ENCODE measurements around the gene HTATIP2. TPM values are rescaled to one million over a fixed set of nuclear protein-coding genes. Genes with fewer than 3 reads are reported as not detected.

Gene HTATIP2
- total RNA-seq, 2 donors from 2014 or later = 64.9 to 76.5 TPM

GRCh38 chr11:20388096-20389055 lies 24.9 kb downstream of the HTATIP2 start:
- ATAC-seq (replicated peaks) = peak; percentile 8
- Mint-ChIP-seq H3K9me3 (no peaks in the 10 kb centered on the region), H3K4me3 (peak overlapping the region; percentile 95), H3K36me3 (ENCODE audit: low read depth) (peaks cover 54% of the 10 kb centered on the region), H3K27ac (peak overlapping the region; percentile 98), H3K4me1 (no peaks in the 10 kb centered on the region), H3K27me3 (no peaks in the 10 kb centered on the region)

- Mint-ChIP-seq H3K27ac (no peak overlapping the region), H3K4me3 (no peak overlapping the region), H3K9me3 (no peaks in the 10 kb centered on the region), H3K4me1 (no peaks in the 10 kb centered on the region), H3K36me3 (ENCODE audit: low read depth) (peaks cover 95% of the 10 kb centered on the region), H3K27me3 (no peaks in the 10 kb centered on the region)
- peak; percentile 61 for ATAC-seq (replicated peaks)
Observed at GRCh38 chr11:20397281-20397680, 33.8 kb downstream of the HTATIP2 start.

- Mint-ChIP-seq H3K9me3 (no peaks in the 10 kb centered on the region), H3K36me3 (ENCODE audit: low read depth) (peaks cover 95% of the 10 kb centered on the region), H3K4me3 (no peak overlapping the region), H3K27me3 (no peaks in the 10 kb centered on the region), H3K27ac (no peak overlapping the region), H3K4me1 (no peaks in the 10 kb centered on the region)
- no peak for ATAC-seq (replicated peaks)
Observed at GRCh38 chr11:20399498-20399897, 36.0 kb downstream of the HTATIP2 start.

DNA sequence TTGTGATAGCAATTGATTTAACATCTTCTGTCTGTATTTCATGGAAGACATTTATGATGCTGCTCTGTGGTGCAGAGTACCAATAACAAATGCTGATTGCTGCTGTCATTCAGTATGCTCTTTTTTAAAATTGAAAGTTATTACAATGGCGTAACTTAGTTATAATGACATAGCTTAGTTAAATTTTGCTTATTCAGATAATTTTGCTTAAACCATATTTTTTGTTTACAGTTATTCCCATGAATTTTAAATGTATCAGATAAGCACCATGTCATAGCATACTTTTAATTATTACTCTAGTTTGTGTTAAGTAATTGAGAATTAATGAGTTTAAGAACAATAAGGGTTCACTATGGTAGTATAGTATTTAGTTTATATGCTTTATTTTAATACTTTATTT lies 39.5 kb downstream of the HTATIP2 start:
- no peak overlapping the region for H3K27ac Mint-ChIP-seq
- no peaks in the 10 kb centered on the region for H3K9me3 Mint-ChIP-seq

DNA sequence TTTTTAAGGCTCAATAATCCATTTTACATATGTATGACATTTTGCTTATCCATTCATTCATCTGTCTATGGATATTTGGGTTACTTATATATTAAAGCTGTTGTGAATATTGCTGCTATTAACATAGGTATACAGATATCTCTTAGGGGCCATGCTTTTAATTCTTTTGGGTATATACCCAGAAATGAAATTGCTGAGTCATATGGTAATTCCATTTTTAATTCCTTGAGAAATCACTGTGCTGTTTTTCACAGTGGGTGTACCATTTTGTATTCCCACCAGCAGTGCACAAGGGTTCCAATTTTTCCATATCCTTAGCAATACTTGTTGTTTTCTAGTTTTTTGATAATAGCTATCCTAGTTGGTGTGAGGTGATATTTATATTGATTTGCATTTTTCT lies 43.0 kb downstream of the HTATIP2 start:
- no peak overlapping the region for H3K27ac Mint-ChIP-seq
- no peak overlapping the region for H3K4me3 Mint-ChIP-seq
- H3K27me3 Mint-ChIP-seq = no peaks in the 10 kb centered on the region
- no peak for ATAC-seq (replicated peaks)
- no peaks in the 10 kb centered on the region for H3K4me1 Mint-ChIP-seq
- peaks cover 93% of the 10 kb centered on the region for H3K36me3 Mint-ChIP-seq (ENCODE audit: low read depth)
- no peaks in the 10 kb centered on the region for H3K9me3 Mint-ChIP-seq

More for the DNA sequence above, 39.5 kb downstream of the HTATIP2 start:
- no peak for ATAC-seq (replicated peaks)
- Mint-ChIP-seq H3K4me1 (no peaks in the 10 kb centered on the region), H3K27me3 (no peaks in the 10 kb centered on the region), H3K4me3 (no peak overlapping the region), H3K36me3 (ENCODE audit: low read depth) (peaks cover 97% of the 10 kb centered on the region)

DNA sequence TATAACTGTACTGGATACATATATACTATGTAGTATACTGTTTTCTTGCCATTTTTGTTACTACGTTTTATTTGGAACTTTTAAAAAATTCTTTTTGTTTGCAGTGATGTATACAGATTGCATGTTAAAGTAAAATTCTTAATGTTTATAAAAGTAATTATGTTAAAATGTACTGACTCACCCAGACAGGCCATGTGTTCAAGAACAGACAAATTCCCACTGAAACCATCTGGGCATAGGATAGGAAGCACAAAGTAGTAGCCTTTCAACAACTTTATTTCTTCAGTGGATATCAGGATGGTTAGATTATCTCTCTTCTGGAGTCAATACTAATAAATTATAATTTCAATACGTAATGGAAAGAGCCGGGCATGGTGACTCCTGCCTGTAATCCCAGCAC lies 43.8 kb downstream of the HTATIP2 start:
- Mint-ChIP-seq H3K9me3 (no peaks in the 10 kb centered on the region), H3K4me1 (no peaks in the 10 kb centered on the region), H3K27me3 (no peaks in the 10 kb centered on the region), H3K36me3 (ENCODE audit: low read depth) (peaks cover 93% of the 10 kb centered on the region), H3K27ac (no peak overlapping the region), H3K4me3 (no peak overlapping the region)
- no peak for ATAC-seq (replicated peaks)

GRCh38 chr11:20415432-20415831 lies 51.9 kb downstream of the HTATIP2 start:
- no peaks in the 10 kb centered on the region for H3K4me1 Mint-ChIP-seq
- no peaks in the 10 kb centered on the region for H3K9me3 Mint-ChIP-seq
- ATAC-seq (replicated peaks) = peak; percentile 42
- no peaks in the 10 kb centered on the region for H3K27me3 Mint-ChIP-seq
- H3K4me3 Mint-ChIP-seq = no peak overlapping the region
- no peak overlapping the region for H3K27ac Mint-ChIP-seq
- H3K36me3 Mint-ChIP-seq (ENCODE audit: low read depth) = peaks cover 95% of the 10 kb centered on the region

GRCh38 chr11:20417771-20418170 lies 54.3 kb downstream of the HTATIP2 start:
- no peak for ATAC-seq (replicated peaks)
- no peak overlapping the region for H3K4me3 Mint-ChIP-seq
- peaks cover 10% of the 10 kb centered on the region for H3K4me1 Mint-ChIP-seq
- no peak overlapping the region for H3K27ac Mint-ChIP-seq
- no peaks in the 10 kb centered on the region for H3K9me3 Mint-ChIP-seq
- H3K36me3 Mint-ChIP-seq (ENCODE audit: low read depth) = peaks cover 95% of the 10 kb centered on the region
- H3K27me3 Mint-ChIP-seq = no peaks in the 10 kb centered on the region

- H3K27me3 Mint-ChIP-seq = no peaks in the 10 kb centered on the region
- no peaks in the 10 kb centered on the region for H3K9me3 Mint-ChIP-seq
- H3K27ac Mint-ChIP-seq = peak overlapping the region; percentile 80
- ATAC-seq (replicated peaks) = peak; percentile 87
- H3K4me1 Mint-ChIP-seq = peaks cover 10% of the 10 kb centered on the region
- H3K36me3 Mint-ChIP-seq (ENCODE audit: low read depth) = peaks cover 93% of the 10 kb centered on the region
- H3K4me3 Mint-ChIP-seq = no peak overlapping the region
Observed at GRCh38 chr11:20421946-20422345, 58.4 kb downstream of the HTATIP2 start.

GRCh38 chr11:20429216-20429615 lies 65.7 kb downstream of the HTATIP2 start:
- Mint-ChIP-seq H3K27ac (peak overlapping the region; percentile 60), H3K4me1 (peaks cover 2% of the 10 kb centered on the region), H3K27me3 (no peaks in the 10 kb centered on the region), H3K9me3 (no peaks in the 10 kb centered on the region), H3K36me3 (ENCODE audit: low read depth) (peaks cover 71% of the 10 kb centered on the region), H3K4me3 (no peak overlapping the region)
- ATAC-seq (replicated peaks) = no peak

Other genes starting within 250 kb of the HTATIP2 start
- not detected for gene DBX1, start 203.2 kb upstream of the HTATIP2 start, total RNA-seq
- gene PRMT3, start 24.0 kb downstream of the HTATIP2 start, total RNA-seq = 10 to 100 TPM; 21.4 to 42.0 TPM
- not detected for gene SLC6A5, start 235.9 kb downstream of the HTATIP2 start, total RNA-seq

Data from activated T-helper 17 cell treated with anti-CD3 and anti-CD28 coated beads, Interleukin-2, amount 50 U/mL, for 72 hours (primary cell).